Naive thymus-derived CD4-positive, alpha-beta T cell (primary cell): ENCODE measurements around the gene ADAMTS17. TPM values are rescaled to one million over a fixed set of nuclear protein-coding genes. Genes with fewer than 3 reads are reported as not detected.

Experiments used
- ATAC-seq: fragments of 150-1000 bp; cut with Tn5 transposase; 2 replicates; pipeline ENCODE4 v1.10.0; 2021; ENCODE audit warnings: mild to moderate bottlenecking, moderate library complexity
- CTCF ChIA-PET: fragments of 350-600 bp; sonication (Branson Sonifier 250); formaldehyde crosslinking; loops from one replicate; lab custom pipeline; 2021; ENCODE audit warnings: antibody characterized with exemption; lab: Charles Lee
- POLR2A ChIA-PET: fragments of 350-600 bp; sonication (Branson Sonifier 250); formaldehyde crosslinking; loops from one replicate; lab custom pipeline; 2021; ENCODE audit warnings: antibody characterized with exemption, inconsistent platforms; lab: Charles Lee
- DNase-seq, 9 donors: peaks; one replicate each; pipeline versions ENCODE4 v3.0.0 to v3.0.0-alpha.2; 2020 to 2022; ENCODE audit warnings: mixed read lengths in 1 of 9
- H3K27ac ChIP-seq: one replicate; pipeline ENCODE4 v1.7.0; 2013; ENCODE audit warnings: mild to moderate bottlenecking, low read depth, low read length, moderate library complexity
- H3K27me3 ChIP-seq, 2 donors: one replicate each; pipeline ENCODE4 v1.7.0; 2013; ENCODE audit warnings: low read length in 2 of 2, mild to moderate bottlenecking in 2 of 2, moderate library complexity in 2 of 2; ENCODE audit not compliant: control insufficient read depth in 2 of 2, insufficient read depth in 2 of 2
- H3K36me3 ChIP-seq, 3 experiments: 1 replicate in 2 of 3; 2 replicates in 1 of 3; pipeline ENCODE4 v1.7.0; 2013; ENCODE audit warnings: low read length in 3 of 3, mild to moderate bottlenecking in 3 of 3, moderate library complexity in 1 of 3; ENCODE audit not compliant: insufficient read depth in 3 of 3, control insufficient read depth in 2 of 3
- H3K4me1 ChIP-seq, 2 donors: one replicate each; pipeline ENCODE4 v1.7.0; 2013; ENCODE audit warnings: low read length in 2 of 2, mild to moderate bottlenecking in 2 of 2, moderate library complexity in 1 of 2; ENCODE audit not compliant: control insufficient read depth in 2 of 2, insufficient read depth in 2 of 2
- H3K4me3 ChIP-seq: 2 replicates; pipeline ENCODE4 v1.7.0; 2013; ENCODE audit warnings: mild to moderate bottlenecking, low read length
- H3K9me3 ChIP-seq, 3 experiments: 1 replicate in 2 of 3; 2 replicates in 1 of 3; pipeline ENCODE4 v1.7.0; 2013; ENCODE audit warnings: low read length in 3 of 3; ENCODE audit not compliant: control insufficient read depth in 2 of 3
- H3K27ac Mint-ChIP-seq, 9 donors: one replicate each; pipeline ENCODE4 v1.8.0; 2020 to 2022; ENCODE audit warnings: mixed read lengths in 9 of 9, mild to moderate bottlenecking in 8 of 9, moderate library complexity in 5 of 9, inconsistent platforms in 2 of 9
- H3K27me3 Mint-ChIP-seq, 5 donors: one replicate each; pipeline ENCODE4 v1.8.0; 2021 to 2022; ENCODE audit warnings: mixed read lengths in 5 of 5, mild to moderate bottlenecking in 1 of 5
- H3K36me3 Mint-ChIP-seq, 5 donors: one replicate each; pipeline ENCODE4 v1.8.0; 2020 to 2022; ENCODE audit warnings: mixed read lengths in 5 of 5, mild to moderate bottlenecking in 3 of 5, inconsistent platforms in 1 of 5
- H3K4me1 Mint-ChIP-seq, 7 donors: one replicate each; pipeline ENCODE4 v1.8.0; 2020 to 2022; ENCODE audit warnings: mixed read lengths in 7 of 7, mild to moderate bottlenecking in 3 of 7, inconsistent platforms in 1 of 7
- H3K4me3 Mint-ChIP-seq, 10 donors: one replicate each; pipeline ENCODE4 v1.8.0; 2020 to 2022; ENCODE audit warnings: mild to moderate bottlenecking in 10 of 10, mixed read lengths in 10 of 10, moderate library complexity in 6 of 10, inconsistent platforms in 2 of 10
- H3K9me3 Mint-ChIP-seq, 11 donors: one replicate each; pipeline ENCODE4 v1.8.0; 2020 to 2022; ENCODE audit warnings: mixed read lengths in 11 of 11, mild to moderate bottlenecking in 4 of 11, inconsistent platforms in 1 of 11, moderate library complexity in 1 of 11
- intact Hi-C, 2 donors: fragments of 100-400 bp; cut with micrococcal nuclease; formaldehyde crosslinking; loops; one replicate each; pipeline ENCODE4 v1.15.1; 2023
- polyA plus RNA-seq, 2 donors: library from polyadenylated mRNA; unstranded; fragments of 300-500 nt; fragmentation: Illumina TruSeq; gene quantifications; one replicate each; pipeline ENCODE4 v1.2.3, GENCODE V29; 2021
- total RNA-seq, 6 experiments: library from RNA in 5 of 6; stranded (reverse) in 5 of 6; gene quantifications; 1 replicate in 5 of 6; 2 replicates in 1 of 6; pipeline ENCODE4 v1.2.3 and lab custom pipeline; 2021 to 2026

Gene ADAMTS17
- total and polyA plus RNA-seq, 7 experiments from 2014 or later: 1.5 to 13.5 (median 3.2) TPM

- Histone ChIP-seq H3K27me3 (no peaks in the 10 kb centered on the region), H3K4me1 (peaks cover 11 to 20% of the 10 kb centered on the region in 2 donors), H3K9me3 (no peaks in the 10 kb centered on the region), H3K4me3 (no peak overlapping the region), H3K27ac (no peak overlapping the region), H3K36me3 (no peaks in the 10 kb centered on the region)
- ChIA-PET CTCF (no interaction called here), POLR2A (no interaction called here)
- no peaks in the 10 kb centered on the region for H3K9me3 Mint-ChIP-seq
- ATAC-seq (no peak), DNase-seq (peak in 4 of 9 donors; percentile 25 to 68 (median 34))
- peaks cover 0 to 16% (median 5%) of the 10 kb centered on the region in 5 donors for H3K36me3 Mint-ChIP-seq
- peak overlapping the region in 3 of 9 donors; percentile 13 to 88 (median 61) for H3K27ac Mint-ChIP-seq
- H3K4me1 Mint-ChIP-seq: peaks cover 0 to 34% (median 24%) of the 10 kb centered on the region in 7 donors
- peak overlapping the region in 6 of 10 donors; percentile 5 to 70 (median 44) for H3K4me3 Mint-ChIP-seq
- H3K27me3 Mint-ChIP-seq: peaks cover 0 to 2% (median 0%) of the 10 kb centered on the region in 5 donors
- intact Hi-C loops: no loop called here
Observed at GRCh38 chr15:100229181-100230163, 112.3 kb downstream of the ADAMTS17 start.

DNA sequence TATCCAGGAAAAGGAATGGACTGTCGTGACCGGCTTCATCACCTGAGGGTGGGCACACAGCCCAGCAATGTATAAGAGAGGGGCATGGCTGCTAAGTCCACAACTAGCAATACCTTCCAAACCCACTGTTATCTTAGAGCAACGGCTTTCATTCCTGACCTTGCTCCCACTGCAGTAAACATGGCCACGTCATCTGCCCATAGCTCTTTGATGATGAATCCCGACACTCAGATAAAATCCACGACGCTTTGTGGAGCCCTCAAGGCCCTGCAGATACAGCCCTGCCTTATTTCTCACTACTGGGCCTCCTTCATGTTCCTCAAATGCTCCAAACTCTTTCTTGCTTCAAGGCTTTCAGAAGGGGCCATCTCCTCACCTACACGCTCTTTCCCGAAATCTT is 114.0 kb downstream of the ADAMTS17 start:
- Mint-ChIP-seq H3K9me3 (no peaks in the 10 kb centered on the region), H3K4me3 (no peak overlapping the region), H3K27ac (no peak overlapping the region), H3K27me3 (peaks cover 0 to 2% (median 0%) of the 10 kb centered on the region in 5 donors), H3K36me3 (peaks cover 0 to 12% (median 5%) of the 10 kb centered on the region in 5 donors), H3K4me1 (peaks cover 0 to 39% (median 24%) of the 10 kb centered on the region in 7 donors)
- POLR2A ChIA-PET: no interaction called here
- ATAC-seq: no peak
- no peak for DNase-seq
- H3K4me3 ChIP-seq: no peak overlapping the region
- no peaks in the 10 kb centered on the region for H3K9me3 ChIP-seq
- intact Hi-C loops: no loop called here
- CTCF ChIA-PET: no interaction called here
- peaks cover 11 to 22% of the 10 kb centered on the region in 2 donors for H3K4me1 ChIP-seq
- no peaks in the 10 kb centered on the region for H3K36me3 ChIP-seq
- no peak overlapping the region for H3K27ac ChIP-seq
- no peaks in the 10 kb centered on the region for H3K27me3 ChIP-seq

DNA sequence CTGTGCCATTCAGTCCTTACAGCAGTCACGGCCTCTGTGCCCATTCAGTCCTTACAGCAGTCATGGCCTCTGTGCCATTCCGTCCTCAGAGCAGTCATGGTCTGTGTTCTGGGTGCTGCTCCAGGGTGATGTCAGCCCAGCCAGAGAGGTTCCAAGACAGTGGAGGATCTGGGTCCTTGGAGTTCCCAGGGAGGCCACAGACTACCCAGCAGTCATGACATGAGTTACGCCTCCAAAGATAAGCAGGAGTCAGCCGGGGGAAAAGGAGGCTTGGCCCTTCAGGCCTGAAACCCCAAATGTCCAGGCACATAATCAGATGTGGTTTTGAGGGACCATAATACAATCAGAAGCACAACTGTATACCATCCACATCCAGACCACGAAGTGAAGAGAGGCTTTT is 115.7 kb downstream of the ADAMTS17 start:
- H3K36me3 Mint-ChIP-seq: peaks cover 0 to 5% (median 0%) of the 10 kb centered on the region in 5 donors
- peaks cover 0 to 39% (median 24%) of the 10 kb centered on the region in 7 donors for H3K4me1 Mint-ChIP-seq
- ATAC-seq (no peak), DNase-seq (no peak)
- no peaks in the 10 kb centered on the region for H3K9me3 Mint-ChIP-seq
- no peak overlapping the region for H3K27ac ChIP-seq
- H3K27ac Mint-ChIP-seq: peak overlapping the region in 1 of 9 donors; percentile 38
- peaks cover 11 to 22% of the 10 kb centered on the region in 2 donors for H3K4me1 ChIP-seq
- intact Hi-C loops: no loop called here
- H3K4me3 Mint-ChIP-seq: no peak overlapping the region
- no peaks in the 10 kb centered on the region for H3K27me3 ChIP-seq
- ChIA-PET POLR2A (no interaction called here), CTCF (no interaction called here)
- no peaks in the 10 kb centered on the region for H3K36me3 ChIP-seq
- H3K9me3 ChIP-seq: no peaks in the 10 kb centered on the region
- peaks cover 0 to 2% (median 0%) of the 10 kb centered on the region in 5 donors for H3K27me3 Mint-ChIP-seq
- no peak overlapping the region for H3K4me3 ChIP-seq

DNA sequence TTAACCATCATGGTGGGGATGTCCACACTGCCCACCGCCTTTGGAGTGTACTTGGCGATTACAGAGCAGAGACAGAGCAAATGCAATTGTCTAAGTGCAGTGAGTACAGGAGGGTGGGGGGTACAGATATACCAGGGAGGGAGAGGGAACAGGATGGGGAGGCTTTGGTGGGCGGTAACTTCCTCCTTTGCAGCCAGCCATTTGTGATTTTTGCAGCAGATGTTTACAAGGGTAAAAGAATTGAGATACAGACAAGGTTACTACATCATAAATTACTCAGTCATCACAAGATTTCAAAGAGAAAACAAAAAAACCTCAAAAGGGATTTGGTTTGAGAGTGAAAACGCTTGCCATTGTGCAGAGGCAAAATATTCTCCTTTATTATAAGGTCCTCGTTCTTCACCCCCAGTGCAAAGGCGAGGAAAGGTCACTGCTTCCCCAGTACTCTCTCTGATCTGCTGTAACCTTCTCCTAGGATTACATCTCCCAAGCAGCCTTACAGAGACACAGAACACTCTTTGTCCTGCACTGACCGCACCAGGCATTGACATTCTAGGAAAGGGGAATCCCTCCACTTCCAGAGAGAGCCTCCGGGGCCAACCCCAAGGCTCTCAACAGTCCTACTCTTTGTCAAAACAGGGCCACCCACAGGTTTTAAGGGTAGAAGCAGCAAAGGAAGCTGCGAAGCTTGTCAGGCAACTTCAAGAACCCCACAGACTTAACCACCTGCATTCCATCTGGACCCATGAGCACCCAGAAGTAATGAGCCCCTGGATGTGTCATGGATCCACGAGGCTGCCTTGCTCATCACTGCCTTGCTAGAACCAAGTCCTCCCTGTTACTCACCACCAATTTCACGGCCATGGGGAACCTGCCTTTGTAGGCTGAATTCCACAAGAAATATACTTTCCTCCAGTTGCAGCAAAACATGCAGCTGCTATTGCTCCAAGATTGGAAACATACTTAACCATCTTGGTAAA is 117.3 kb downstream of the ADAMTS17 start:
- Mint-ChIP-seq H3K27me3 (no peaks in the 10 kb centered on the region), H3K4me3 (peak overlapping the region in 2 of 10 donors; percentile 39 to 54), H3K9me3 (no peaks in the 10 kb centered on the region), H3K27ac (peak overlapping the region in 8 of 9 donors; percentile 5 to 82 (median 56)), H3K36me3 (peaks cover 0 to 9% (median 5%) of the 10 kb centered on the region in 5 donors), H3K4me1 (peaks cover 0 to 25% (median 11%) of the 10 kb centered on the region in 7 donors)
- Histone ChIP-seq H3K36me3 (no peaks in the 10 kb centered on the region), H3K27ac (no peak overlapping the region), H3K9me3 (no peaks in the 10 kb centered on the region), H3K4me1 (peaks cover 0 to 8% of the 10 kb centered on the region in 2 donors), H3K27me3 (no peaks in the 10 kb centered on the region), H3K4me3 (no peak overlapping the region)
- DNase-seq (peak in 4 of 9 donors; percentile 8 to 37 (median 26)), ATAC-seq (no peak)
- CTCF ChIA-PET: no interaction called here
- intact Hi-C loops: no loop called here
- POLR2A ChIA-PET: no interaction called here

- H3K4me3 Mint-ChIP-seq: no peak overlapping the region
- no peaks in the 10 kb centered on the region for H3K27me3 Mint-ChIP-seq
- no peak overlapping the region for H3K27ac ChIP-seq
- no peak overlapping the region for H3K27ac Mint-ChIP-seq
- no peaks in the 10 kb centered on the region for H3K27me3 ChIP-seq
- DNase-seq (no peak), ATAC-seq (no peak)
- H3K4me1 ChIP-seq: peaks cover 0 to 7% of the 10 kb centered on the region in 2 donors
- CTCF ChIA-PET: no interaction called here
- no peaks in the 10 kb centered on the region for H3K36me3 ChIP-seq
- H3K9me3 ChIP-seq: no peaks in the 10 kb centered on the region
- peaks cover 0 to 9% (median 0%) of the 10 kb centered on the region in 5 donors for H3K36me3 Mint-ChIP-seq
- H3K4me3 ChIP-seq: no peak overlapping the region
- H3K4me1 Mint-ChIP-seq: peaks cover 0 to 20% (median 9%) of the 10 kb centered on the region in 7 donors
- POLR2A ChIA-PET: no interaction called here
- H3K9me3 Mint-ChIP-seq: peaks cover 0 to 2% (median 0%) of the 10 kb centered on the region in 11 donors
- intact Hi-C loops: no loop called here
Observed at GRCh38 chr15:100222349-100222715, 119.4 kb downstream of the ADAMTS17 start.
